NCI-H748 (cell line): ENCODE measurements around the gene AGAP1.

Source experiments
- DNase-seq: peaks from one replicate; lab custom pipeline; 2025; ENCODE audit not compliant: unreplicated experiment; lab: John Stamatoyannopoulos, UW

AGAP1 gene

DNA sequence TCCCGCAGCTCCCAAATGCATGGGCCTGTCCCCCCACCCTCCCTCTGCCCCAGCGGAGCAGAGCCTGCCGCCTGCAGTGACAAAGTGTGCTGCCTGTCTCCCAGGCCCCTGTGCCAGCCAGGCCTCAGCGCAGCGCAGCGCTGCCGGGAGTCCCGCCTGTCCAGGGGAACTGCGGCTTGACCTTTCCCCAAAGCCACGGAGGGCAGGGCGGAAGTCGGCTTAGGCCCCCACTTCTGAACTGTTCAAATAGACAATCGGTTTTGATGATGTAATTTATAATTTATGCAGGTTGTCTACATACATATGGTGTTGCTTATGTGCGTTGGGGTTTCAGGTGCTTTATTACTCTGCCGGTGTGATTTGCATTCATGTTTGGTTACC lies 667.2 kb downstream of the AGAP1 start:
- no peak for DNase-seq

DNA sequence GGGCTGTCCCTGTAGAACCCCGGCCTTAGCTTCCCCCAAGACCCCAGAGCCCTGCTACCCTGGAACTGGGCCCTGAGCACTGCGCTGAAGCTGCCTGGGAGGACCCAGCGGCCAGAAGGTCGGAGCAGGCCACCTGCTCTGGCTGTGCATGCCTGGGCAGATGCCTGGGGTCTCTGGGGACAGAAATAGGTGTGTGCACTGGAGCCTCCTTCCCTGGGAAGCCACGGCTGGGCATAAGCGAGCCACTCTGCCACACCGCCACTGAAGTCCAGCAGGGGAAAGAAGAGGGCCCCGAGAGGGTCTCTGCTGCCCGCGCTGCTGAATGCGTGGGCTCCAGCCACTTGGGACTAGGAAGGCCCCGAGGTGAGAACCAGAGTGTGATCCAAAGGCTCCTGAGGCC lies 667.7 kb downstream of the AGAP1 start:
- no peak for DNase-seq

DNA sequence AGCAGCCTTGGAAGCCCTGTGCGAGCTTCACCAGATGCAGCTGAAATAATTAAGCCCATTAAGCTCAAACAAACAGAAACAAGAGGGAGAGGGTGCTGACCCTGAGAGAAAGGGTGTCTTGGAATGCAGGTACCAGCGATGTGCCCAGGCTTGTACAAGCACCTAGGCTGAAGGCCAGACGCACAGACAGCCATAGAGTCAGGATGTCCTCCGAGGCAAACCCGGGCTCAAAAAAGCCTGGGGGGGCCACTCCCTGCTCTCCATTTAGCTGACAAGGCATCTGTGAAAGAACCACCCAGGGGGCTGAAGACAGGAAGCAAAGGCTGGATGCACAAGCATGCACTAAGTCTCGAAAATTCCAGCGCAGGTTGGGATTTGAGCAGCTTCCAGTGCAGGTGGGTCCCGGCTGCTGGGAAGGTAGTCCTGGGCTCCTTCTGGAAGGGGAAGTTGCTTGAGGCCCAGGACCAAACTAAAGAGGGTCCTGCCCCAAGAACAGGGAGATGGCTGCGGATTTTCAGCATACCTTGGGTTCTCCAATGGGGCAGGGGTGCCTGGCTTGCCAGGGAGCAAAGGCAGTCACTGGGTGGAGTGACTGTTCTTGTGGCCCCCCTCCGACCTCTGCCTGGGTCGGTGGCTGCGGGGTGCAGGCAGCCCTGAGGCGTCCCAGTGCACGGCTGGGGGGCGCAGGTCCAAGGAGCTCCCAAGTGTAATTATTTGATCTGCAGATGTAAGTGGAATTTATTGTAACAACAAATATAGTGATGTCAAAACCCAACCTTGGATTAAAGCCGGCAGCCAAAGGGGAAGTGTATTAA lies 668.4 kb downstream of the AGAP1 start:
- no peak for DNase-seq

DNA sequence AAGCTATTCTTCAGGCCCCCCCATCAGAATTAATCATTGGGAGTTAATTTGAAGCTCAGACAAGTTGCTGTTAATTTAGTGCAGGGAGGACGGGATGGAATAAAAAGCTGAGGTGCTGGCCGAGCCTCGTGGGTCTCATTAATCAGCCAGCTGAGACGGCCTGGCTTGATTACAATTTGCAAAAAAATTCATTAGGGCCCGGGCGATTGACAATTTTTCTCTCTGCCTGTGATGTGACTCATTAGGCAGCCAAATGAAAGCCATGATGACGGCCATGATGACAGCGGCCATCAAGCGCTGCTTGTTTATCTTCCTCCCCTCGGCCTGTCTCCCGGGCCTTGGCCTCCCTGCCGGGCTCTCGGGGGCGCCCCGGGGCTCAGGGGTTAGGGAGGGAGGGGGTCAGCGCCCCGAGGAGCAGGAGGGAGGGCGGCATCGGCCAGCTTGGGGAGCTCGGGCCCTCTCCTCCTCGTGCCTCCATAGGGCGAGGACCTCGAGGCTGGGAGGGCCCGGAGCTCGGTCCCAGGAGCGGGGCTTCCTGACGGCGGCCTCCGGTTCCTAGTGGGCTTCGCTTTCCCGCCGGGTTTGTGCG lies 669.1 kb downstream of the AGAP1 start:
- no peak for DNase-seq

DNA sequence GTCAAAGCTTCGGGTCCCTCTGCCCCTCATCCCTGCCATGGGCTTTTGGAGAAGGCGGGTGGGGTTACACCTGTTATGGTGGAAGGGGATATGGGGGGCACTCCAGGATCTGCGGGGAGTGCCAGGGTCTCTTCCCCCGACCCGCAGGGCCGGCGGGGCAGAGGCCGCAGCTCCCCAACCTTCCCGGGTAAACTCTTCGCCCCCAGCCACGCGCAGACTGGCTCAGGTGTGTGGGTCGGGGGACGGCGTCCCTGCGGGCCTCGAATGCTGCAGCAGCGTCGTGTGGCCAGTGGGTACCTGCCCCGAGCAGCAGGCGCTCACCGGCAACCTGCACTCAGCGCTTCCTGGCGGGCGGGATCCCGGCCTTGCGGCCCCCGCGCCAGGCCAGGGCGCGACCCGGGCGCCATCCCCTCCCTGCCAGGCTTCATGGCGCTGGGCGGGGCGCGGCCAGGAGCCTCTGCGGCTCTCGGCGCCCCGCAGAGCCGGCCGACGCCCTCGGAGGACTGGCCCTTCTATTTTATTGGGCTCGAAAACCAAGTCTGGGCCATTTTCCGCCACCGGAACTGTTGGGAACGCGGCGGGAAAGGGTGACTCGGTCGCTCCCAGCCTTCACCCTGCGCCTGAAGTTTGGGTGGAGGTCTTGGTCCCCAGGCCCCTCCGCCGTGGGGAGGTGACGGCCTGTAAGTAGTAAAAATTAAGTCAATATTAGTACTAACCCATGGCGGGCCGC lies 669.8 kb downstream of the AGAP1 start:
- peak; percentile 59 for DNase-seq

DNA sequence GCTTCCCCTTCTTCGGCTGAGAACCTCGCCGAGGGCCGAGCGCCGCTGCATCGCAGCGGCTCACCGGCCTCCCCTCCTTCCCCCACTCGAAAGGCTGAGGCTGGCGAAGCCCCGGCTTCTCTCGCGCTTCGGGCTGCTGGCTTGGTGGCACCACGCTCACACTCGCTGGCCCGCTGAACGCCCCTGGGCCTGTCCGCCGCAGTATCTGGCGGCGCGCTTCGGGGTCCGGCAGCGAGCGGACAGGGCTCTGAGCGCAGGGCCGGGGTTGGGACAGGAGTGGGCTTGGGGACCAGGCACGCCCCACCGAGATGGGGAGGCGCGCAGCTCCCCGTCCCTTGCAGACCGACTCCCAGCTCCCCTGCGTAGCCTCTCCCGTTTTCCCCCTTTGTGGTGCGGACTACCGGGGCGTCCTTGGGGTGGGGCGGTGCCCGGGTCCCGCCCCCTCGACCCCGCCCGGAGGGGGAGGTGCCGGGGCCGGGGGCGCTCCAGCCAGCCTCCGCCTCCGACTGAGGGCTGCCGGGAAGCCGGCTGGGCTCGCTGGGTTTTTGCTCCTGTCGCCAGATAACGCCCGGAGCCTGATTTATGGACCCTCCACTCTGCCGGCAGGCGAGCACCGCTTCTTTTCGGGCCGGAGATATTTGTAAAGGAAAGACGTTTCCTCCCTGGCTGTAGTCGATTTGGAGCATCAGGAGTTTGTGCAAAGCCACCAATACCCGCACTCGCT lies 670.5 kb downstream of the AGAP1 start:
- DNase-seq, result peak; percentile 69

DNA sequence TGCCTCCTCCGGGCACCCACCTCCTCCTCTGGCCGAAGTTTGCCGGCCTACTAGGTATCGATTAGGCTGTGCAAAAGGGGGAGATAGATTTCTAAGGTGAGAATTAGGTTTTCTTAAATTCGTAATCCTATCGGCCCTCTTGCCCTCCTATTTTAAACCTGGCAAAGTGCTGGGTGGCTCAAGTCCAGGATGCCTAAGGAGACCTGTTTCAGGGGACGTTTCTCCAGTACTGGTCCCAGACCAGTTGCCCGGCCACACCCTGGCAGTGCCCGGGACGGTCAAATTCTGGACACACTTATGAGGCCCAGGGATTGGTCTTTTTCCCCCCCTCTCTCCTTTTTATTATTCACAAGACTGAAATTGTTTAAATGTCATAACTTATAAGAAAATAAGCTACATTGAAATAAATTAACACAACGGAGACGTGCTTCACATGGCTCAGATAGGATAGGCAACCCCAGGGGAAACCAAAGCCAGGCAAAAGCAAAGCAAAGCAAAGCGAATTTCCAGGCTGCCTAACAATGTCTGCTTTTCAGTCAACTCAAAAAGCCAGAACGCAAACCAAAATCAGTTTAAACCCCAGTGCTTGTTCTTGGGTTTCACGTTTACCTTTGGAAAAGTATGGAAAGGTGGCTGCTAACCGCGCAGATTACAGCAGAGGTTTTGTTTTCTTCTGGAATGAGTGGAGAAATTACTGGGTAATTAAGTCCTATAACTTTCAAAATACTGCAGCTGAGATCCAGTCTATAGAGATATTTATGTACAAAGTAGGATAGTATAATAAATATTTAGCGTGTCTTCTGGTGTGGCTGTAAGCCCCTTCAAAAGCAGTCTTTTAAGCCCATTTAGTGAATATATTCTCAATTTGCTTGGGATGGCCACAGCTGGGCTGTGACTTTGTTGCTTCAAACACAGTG lies 671.3 kb downstream of the AGAP1 start:
- no peak for DNase-seq

DNA sequence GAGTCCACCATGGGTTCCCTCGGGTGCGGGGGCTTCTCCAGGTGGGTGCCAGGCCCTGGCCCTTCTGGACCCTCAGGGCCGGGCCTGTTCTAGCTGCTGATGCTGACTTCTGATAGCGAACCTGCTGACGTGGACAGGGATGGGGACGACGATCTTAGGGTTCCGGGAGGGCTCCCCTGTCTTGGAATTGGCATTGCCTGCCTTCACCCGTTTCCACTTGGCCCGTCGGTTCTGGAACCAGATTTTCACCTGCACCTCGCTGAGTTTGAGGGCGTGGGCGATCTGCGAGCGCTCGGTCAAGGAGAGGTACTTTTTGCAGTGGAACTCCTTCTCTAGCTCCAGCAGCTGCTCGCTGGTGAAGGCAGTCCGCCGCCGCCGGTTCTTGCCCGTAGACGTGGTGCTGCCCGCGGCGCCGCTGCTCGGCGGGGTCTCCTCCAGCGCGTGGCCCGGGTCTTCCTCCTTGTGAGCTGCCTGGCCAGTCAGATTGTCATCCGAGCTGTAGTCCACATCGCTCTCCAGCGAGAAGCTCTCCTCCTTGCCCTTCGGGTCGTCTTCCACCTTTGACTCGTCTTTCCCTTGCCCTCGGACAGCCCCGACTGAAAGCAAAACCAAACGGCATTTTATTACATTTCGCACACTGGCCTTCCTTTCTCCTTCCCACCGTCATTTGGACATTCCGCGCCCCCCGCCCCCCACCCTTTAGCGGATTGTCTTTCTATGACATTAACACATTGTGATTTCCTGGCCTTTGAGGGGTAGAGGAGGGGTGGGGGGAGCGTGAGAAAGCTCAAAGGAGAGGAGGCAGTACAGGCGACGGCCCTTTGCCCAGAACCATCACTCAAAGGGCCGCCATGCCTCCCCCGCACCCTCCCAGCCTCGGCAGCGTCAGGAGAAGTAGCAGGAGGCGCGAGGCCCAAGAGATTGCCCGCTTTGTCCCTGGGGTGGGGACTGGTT lies 672.3 kb downstream of the AGAP1 start:
- peak; percentile 63 for DNase-seq

DNA sequence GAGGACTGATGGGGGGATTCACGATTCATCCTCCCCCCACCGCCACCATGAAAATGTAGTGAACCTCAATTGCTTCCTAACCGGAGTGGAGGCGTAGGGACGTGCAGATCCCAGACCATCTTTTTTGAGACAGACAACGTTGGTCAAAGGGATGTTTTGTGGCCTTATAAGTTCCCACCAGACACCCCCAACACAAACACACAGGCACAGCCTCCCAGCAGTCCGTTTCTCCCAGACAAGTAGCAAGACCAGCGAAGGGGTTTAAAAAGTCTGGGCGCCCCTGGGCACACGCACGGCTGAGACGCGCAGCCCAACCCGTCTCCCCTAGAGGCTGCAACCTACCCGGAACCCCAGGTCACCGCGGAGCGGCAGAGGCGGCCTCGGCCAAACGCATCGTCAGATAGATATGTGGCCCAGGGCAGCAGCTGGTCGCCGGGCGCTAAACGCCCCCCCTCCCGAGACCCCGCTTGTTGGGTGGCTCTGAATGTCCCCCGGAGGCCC lies 673.0 kb downstream of the AGAP1 start:
- DNase-seq, result peak; percentile 43

DNA sequence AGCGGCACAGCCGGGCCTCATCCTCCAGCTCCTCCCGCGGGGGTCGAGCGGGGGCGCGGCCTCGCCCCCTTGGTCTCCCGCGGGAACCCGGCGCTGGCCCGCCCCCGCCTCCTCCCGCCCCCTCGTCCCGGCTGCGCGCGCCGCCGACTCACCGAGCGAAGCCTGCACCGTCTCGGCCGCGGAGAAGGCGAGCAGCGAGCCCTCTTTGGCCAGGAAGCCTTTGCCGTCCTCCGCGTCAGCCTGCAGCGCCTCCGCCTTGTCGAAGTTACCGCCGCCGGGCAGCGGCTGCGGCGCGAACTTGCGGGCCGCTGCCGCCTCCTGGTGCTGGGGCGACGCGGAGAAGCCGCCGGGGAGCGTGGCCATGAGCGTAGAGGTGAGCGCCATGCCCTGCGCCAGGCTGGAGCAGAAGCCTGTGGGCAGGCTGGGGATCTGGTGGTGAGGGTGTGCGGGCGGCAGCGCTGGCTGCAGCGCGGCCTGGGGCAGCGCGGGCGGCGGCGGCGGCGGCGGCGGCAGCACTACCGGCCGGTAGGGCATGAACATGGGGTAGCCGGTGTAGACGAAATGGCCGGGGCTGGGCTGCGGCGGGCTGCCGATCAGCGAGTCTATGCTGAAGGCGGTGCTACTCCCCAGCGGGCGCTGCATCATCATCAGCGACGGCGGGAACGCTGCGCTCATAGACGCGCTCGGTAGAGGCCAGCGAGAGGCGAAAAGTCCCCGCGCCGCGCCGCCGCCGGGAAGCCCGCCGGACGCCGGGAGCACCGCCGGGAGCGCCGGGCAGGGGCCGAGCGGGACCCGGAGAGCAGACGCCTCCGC lies 673.7 kb downstream of the AGAP1 start:
- DNase-seq, result peak; percentile 68

DNA sequence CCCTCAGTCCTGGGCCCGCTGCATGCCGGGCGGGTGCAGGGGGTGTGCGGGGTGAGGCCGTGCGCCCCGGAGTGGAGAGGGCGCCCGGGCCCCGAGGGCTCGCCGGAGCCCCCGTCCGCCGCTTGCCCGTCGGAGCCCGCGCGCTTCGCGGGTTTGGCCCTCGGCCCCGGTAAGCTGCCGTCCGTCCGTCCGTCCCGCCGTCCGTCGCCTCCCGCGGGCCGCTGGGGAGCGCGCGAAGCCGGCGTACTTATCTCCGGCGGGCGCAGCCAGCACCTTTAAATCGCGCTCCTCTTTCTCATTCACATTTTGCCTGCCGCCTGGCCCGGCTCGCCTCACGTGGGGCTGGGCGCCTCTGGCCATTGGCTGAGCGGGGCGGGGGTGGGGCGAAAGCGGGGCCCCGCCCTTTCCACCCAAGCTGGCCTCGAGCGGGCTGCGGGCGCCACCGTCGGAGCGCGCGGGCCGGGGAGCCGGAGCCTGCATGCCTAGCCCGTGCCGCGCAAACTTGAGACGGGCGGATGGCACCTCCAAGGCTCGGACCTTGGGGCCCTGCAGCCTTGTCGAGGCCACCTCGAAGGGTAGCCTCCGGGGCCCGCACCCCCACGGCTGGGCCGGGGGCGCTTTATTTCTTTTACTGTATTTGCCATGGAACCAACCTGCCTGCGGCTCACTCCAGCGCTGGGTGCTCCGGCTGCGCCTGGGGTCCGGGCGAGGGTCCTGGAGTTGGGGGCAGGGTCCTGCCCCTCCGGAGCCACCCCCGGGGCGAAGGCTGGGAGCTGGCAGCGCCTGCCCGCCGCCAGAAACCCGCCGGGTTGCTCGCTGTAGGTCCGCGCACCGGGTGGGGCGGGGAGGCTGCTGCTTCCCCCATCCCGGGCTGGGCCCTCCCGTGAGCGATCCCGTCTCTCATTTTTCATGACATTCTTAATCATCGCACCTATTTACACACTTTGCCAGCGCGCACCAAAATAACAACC lies 674.6 kb downstream of the AGAP1 start, which contains the start of gene GBX2:
Gene GBX2 (minus strand): TSS at position 277 of the 971 bp plus-strand sequence. CDS start 415 bp downstream, outside the sequence.
- peak; percentile 92 for DNase-seq

DNA sequence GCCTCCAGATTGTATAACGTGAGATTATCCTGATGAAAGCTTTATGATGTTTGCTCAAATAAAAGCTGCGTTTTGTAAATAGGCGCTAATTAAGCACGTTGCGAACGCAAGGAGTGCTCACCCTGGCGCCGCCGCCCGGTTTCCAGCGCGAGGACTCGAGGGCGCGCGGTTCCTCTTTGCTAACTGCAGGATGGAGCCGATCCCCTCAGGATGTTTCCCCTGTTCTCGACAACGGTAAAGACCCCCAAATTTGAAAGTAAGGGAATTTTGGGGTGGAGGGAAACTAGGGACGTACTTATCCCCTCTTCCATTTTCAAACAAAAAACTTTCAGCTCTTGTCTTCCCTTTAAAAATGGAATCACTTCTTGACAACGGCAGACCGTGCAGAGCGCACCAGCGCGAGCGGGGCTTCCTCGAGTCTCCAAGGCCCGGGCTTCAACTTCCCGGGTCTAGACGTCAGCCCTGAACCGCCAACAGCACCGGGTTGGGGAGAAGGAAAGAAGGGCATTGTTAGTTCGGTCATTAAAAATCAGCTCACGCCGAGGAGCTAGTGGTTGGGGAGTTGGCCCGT lies 675.4 kb downstream of the AGAP1 start:
- peak; percentile 87 for DNase-seq

DNA sequence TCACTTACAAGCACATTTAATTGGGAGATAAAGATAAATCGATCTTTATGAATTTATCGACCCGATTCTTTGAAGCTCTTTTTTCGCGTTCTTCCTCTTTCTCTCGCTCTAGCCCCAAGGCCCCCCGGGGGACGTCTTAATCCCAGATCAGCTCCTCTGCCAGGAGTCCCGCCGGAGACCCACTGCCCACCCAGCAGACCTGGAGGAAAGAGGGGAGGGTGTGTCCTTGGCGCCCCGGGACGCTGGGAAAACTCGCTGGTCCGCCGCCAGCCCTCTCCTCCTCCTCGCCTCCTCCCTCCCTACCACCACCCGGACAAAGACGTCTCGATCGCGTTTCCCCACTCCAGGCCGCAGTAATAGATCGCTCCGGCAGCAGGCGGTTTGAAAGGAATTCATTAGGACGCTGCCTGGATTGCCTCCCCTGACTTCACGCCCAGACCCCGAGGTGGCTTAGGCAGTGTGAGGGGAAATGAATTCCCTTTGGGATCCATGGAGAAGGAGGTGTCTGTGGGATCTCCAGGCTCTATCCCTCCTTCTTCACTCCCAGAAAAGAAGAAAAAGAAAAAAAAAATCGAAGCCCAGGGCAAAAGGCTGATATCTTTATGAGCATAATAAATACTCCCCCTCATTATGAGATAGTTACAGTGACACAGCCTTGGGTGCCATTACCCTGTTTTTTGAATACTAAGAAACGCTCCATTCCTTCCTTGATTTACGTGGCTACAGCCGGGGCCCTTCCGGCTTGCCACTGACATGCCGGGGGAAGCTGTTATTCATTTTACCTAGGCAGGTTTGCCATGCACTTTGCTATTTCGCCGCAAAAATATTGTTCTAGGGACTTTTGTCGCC lies 676.1 kb downstream of the AGAP1 start:
- peak; percentile 40 for DNase-seq

DNA sequence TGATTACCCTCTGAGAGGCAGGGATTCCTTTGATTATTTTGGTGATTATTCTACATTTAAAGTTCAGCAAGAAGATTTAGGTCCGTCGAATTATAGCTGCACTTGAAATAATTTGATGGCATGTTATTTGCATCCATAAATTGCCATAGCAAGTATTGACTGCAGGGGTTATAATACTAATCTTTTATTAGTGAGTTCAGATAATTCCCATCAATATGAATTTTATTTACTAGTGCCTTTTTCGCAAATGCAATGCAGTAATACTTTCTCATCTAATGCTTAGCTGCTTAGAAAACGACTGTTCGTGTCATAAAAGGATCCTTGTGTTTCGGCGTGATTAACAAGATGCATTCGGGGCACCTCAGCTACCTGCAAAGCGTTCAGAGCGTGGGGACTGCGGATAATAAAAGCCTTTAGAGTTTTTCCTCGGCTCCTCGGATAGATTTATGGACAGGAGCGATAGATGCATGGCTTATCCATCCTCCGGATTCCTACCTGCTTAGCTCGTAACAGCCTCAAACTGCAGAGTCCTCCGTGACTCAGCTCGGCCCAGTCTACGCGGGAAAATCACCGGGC lies 676.8 kb downstream of the AGAP1 start:
- DNase-seq, result peak; percentile 30

DNA sequence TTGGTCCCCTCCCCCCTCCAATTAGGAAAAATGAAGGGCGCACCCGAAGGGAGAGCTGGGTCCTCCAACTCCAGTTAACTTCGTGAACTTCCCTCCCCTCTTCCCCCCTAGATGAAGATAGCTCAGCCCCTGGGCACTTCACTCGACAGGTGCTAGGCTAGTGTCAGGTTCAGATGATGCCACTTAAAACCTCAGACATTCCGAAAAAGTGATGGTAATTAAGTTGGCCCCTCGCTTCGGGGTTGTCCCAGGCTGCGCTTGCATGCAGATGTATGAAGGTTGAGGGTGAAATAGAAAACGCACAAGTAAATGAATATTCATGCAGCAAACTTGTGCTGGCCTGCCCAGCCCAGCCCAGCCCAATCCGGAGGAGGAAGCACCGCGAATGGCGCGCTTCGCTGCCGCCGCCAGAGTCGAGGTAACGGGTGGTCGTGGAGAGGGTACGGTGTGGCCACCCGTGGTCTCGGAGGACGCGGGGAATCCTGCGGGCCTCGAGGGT lies 677.4 kb downstream of the AGAP1 start:
- no peak for DNase-seq
